GM12891 (cell line): Measurements from ENCODE around the gene PPP1R26.

Source experiments
- PAX5 ChIP-seq: IDR thresholded peaks from 2 replicates; pipeline ENCODE4 v1.6.1; 2011; ENCODE audit warnings: low read length, moderate library complexity, mild to moderate bottlenecking; ENCODE audit not compliant: insufficient read depth, severe bottlenecking
- POLR2A ChIP-seq: IDR thresholded peaks from 2 replicates; pipeline ENCODE4 v1.6.1; 2011; ENCODE audit warnings: low read depth, low read length, control low read depth
- POLR2AphosphoS5 ChIP-seq: IDR thresholded peaks from 2 replicates; pipeline ENCODE4 v1.6.1; 2011; ENCODE audit warnings: low read depth, low read length, control low read depth
- TAF1 ChIP-seq: IDR thresholded peaks from 2 replicates; pipeline ENCODE4 v1.6.1; 2011; ENCODE audit warnings: low read depth, low read length, control low read depth

DNA sequence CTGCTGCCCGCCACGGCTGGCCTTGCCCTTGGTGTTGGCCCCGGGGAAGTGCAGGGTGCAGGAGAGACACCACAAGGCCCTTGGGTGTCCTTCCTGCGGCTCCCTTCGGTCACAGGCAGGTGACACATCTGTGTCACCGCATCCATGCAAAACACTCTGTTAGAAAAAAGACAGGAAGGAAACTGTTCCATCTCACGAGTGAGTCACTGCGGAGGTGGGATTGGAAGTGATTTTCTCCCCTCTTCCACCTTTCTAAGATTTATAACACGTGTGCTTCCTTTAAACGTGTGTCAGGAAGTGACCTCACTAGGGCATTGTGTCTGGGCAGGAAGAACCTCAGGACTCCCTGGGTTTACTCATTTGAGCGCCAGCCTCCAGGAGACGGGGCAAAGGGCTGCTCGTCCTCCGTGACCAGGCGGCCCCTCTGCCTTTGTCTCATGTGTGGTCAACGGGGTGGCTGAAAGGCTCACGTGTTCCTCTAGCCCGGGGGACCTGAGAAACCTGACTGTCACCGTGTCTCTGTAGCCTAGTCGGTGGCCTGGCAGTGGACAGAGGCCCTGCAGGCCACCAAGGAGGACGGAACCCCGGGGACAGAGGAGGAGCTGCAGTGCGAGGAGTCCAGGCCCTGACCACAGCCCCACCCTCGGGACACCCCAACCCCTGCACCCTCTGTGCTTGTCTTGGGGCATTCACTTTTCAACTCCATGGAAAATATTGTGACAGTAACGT, 36.7 kb downstream of the PPP1R26 start:
- TF ChIP-seq POLR2A = no peak
- no peak for TF ChIP-seq POLR2AphosphoS5
- TF ChIP-seq TAF1 = no peak
- no peak for TF ChIP-seq PAX5
